Measurements from ENCODE around the gene PNLIPRP2. TPM values are rescaled to one million over a fixed set of nuclear protein-coding genes. Genes with fewer than 3 reads are reported as not detected.

The PNLIPRP2 gene
- total and polyA plus RNA-seq, 2 of the 4 experiments (the other 2 are of a cell fraction), result not detected

GRCh38 chr10:116691635-116692034, 70.9 kb downstream of the PNLIPRP2 start:
- Histone ChIP-seq H3K36me3 (ENCODE audit: control insufficient read depth, insufficient read depth, low read length) (no peaks in the 10 kb centered on the region), H4K8ac (ENCODE audit: low read depth in 2 of 2, low read length in 2 of 2) (no peak overlapping the region), H3K23ac (ENCODE audit: low read depth, low read length) (no peak overlapping the region), H3K4ac (ENCODE audit: low read depth, low read length) (no peak overlapping the region), H4K5ac (ENCODE audit: low read depth, low read length) (no peak overlapping the region), H2AFZ (replicated peaks; ENCODE audit: low read length, poor library complexity) (no peak overlapping the region), H3K4me3 (ENCODE audit: insufficient read depth, low read depth, low read length) (no peak overlapping the region), H3K9me1 (ENCODE audit: insufficient read depth, low read length) (peaks cover 9% of the 10 kb centered on the region), H2BK120ac (ENCODE audit: low read depth, low read length) (no peak overlapping the region), H3K9me3 (ENCODE audit: control insufficient read depth, insufficient read depth, low read length) (no peaks in the 10 kb centered on the region), H3K9ac (ENCODE audit: low read depth, low read length) (no peak overlapping the region), H2BK20ac (ENCODE audit: low read depth, low read length) (no peak overlapping the region), H2BK5ac (ENCODE audit: low read depth, low read length, poor library complexity, severe bottlenecking) (no peak overlapping the region), H4K91ac (ENCODE audit: insufficient read depth, low read depth, low read length) (no peak overlapping the region), H2AK5ac (ENCODE audit: low read depth, low read length) (no peak overlapping the region), H3K4me2 (ENCODE audit: low read depth, low read length) (no peak overlapping the region), H3K4me1 (ENCODE audit: control insufficient read depth, insufficient read depth, low read length) (peaks cover 20% of the 10 kb centered on the region), H3K27me3 (ENCODE audit: control insufficient read depth, insufficient read depth, low read length) (no peaks in the 10 kb centered on the region), H3K18ac (ENCODE audit: low read depth, low read length) (no peak overlapping the region), H2BK15ac (ENCODE audit: low read depth, low read length) (no peak overlapping the region), H3K79me1 (ENCODE audit: low read depth in 1 of 2, low read length in 2 of 2) (0 out of 4 replicates have a peak, but pooled peaks cover 0 to 3% of the 10 kb centered on the region in 2 experiments), H3K27ac (ENCODE audit: insufficient read depth, low read length) (no peak overlapping the region), H3K56ac (ENCODE audit: extremely low read depth, insufficient read depth, low read length) (no peak overlapping the region), H3K14ac (replicated peaks; ENCODE audit: low read depth, low read length) (no peak overlapping the region), H2AK9ac (replicated peaks; ENCODE audit: low read depth, low read length, poor library complexity) (no peak overlapping the region), H4K20me1 (ENCODE audit: insufficient read depth, low read length) (no peaks in the 10 kb centered on the region)
- WGBS, 2 experiments (ENCODE audit: extremely low coverage in 2 of 2, insufficient read length in 1 of 2), result 93% methylated on average over 4 of the region's 6 CpGs; no CpG with 5 or more reads in 1 of the 2 experiments
- ATAC-seq (ENCODE audit: low read depth) (no peak), DNase-seq (no peak)
- in situ Hi-C loops (cut with MboI; ENCODE audit: low sequenced_read_pairs) (no loop called here), intact Hi-C loops (cut with micrococcal nuclease) (no loop called here), dilution Hi-C loops (cut with HindIII; ENCODE audit: low sequenced_read_pairs, unreplicated experiment) (loop anchor here (25.0 kb wide), 1 partner anchor 96 kb away; no protein-coding TSS in a partner anchor)
- CTCF ChIA-PET, result interaction anchor here (1.0 kb wide), 1 partner anchor 32 kb away, joined by 4 read pairs; no protein-coding TSS in a partner anchor
- BruUV-seq (replicated peaks), result no TSS peak
- TF ChIP-seq RFX5 (IDR thresholded peaks at IDR 0.05; ENCODE audit: low read depth, low read length) (no peak), RAD21 (IDR thresholded peaks at IDR 0.05; ENCODE audit: low read length) (no peak), CTCF (conservative IDR thresholded peaks at IDR 0.05; ENCODE audit: low read depth, low read length) (no peak), MXI1 (IDR thresholded peaks at IDR 0.05; ENCODE audit: borderline replicate concordance, low read depth, low read length) (no peak), CEBPB (IDR thresholded peaks at IDR 0.05; ENCODE audit: low read depth, low read length) (no peak), USF2 (IDR thresholded peaks at IDR 0.05; ENCODE audit: low read depth, low read length) (no peak), CHD1 (IDR thresholded peaks at IDR 0.05; ENCODE audit: low read depth, low read length) (no peak), MAFK (IDR thresholded peaks at IDR 0.05; ENCODE audit: low read depth, low read length) (no peak), POLR2A (IDR thresholded peaks at IDR 0.05; ENCODE audit: low read depth, low read length) (no peak), ELK1 (IDR thresholded peaks at IDR 0.05; ENCODE audit: borderline replicate concordance, low read depth, low read length) (no peak), MAZ (IDR thresholded peaks at IDR 0.05; ENCODE audit: borderline replicate concordance, low read depth, low read length) (no peak), NFE2L2 (IDR thresholded peaks at IDR 0.05; ENCODE audit: low read depth, low read length) (no peak), FOS (IDR thresholded peaks at IDR 0.05; ENCODE audit: low read depth, low read length) (no peak)
- POLR2A ChIA-PET (ENCODE audit: unreplicated experiment), result no interaction called here

Data from IMR-90 (cell line).